ENCODE data around the gene VSTM5.

GRCh38 chr11:93775289-93775688 is 75.1 kb downstream of the VSTM5 start:
- no peak for TF ChIP-seq POLR2AphosphoS5 (IDR thresholded peaks at IDR 0.05)
- no peak for TF ChIP-seq CTCF (IDR thresholded peaks at IDR 0.05)
- no peak for TF ChIP-seq POLR2A (IDR thresholded peaks at IDR 0.05)
- TF ChIP-seq EP300 (IDR thresholded peaks at IDR 0.05), result no peak

Data from sigmoid colon (tissue), 4 donors.